HAP-1 (cell line): ENCODE data around the gene RAPGEF2.
A peak's percentile ranks its signal among the peaks of the same experiment; 100 is the strongest.
"Not testable (repeated sequence)": the region's sequence is repeated elsewhere in the genome, so short reads cannot be mapped to it uniquely, and the experiment has no call there.

ENCODE experiments used
- DNase-seq, 2 experiments: peaks; one replicate each; pipeline ENCODE4 v3.0.0-alpha.2; 2016 to 2020; ENCODE audit warnings: low spot score in 2 of 2
- H3K27me3 ChIP-seq: fragments of 250-450 bp; sonication (Bioruptor Pico); 2 replicates; pipeline ENCODE4 v1.5.1; 2020; ENCODE audit warnings: low read depth, mild to moderate bottlenecking, moderate library complexity
- H3K36me3 ChIP-seq: fragments of 250-450 bp; sonication (Bioruptor Pico); replicated peaks from 2 replicates; pipeline ENCODE4 v1.5.1; 2020; ENCODE audit warnings: mild to moderate bottlenecking
- H3K4me1 ChIP-seq: fragments of 250-450 bp; sonication (Bioruptor Pico); 2 replicates; pipeline ENCODE4 v1.5.1; 2020; ENCODE audit warnings: mild to moderate bottlenecking
- H3K4me3 ChIP-seq: fragments of 250-450 bp; sonication (Bioruptor Pico); 2 replicates; pipeline ENCODE4 v1.5.1; 2020; ENCODE audit warnings: mild to moderate bottlenecking, moderate library complexity
- H3K9me3 ChIP-seq: fragments of 250-450 bp; sonication (Bioruptor Pico); 2 replicates; pipeline ENCODE4 v1.5.1; 2020; ENCODE audit warnings: mild to moderate bottlenecking, moderate library complexity
- in situ Hi-C: fragments of 300-500 bp; cut with MboI; formaldehyde crosslinking; loops from 3 replicates; pipeline ENCODE4 v1.14.3; 2020; ENCODE audit warnings: low sequenced_read_pairs, inconsistent platforms, mixed read lengths

Gene RAPGEF2

DNA sequence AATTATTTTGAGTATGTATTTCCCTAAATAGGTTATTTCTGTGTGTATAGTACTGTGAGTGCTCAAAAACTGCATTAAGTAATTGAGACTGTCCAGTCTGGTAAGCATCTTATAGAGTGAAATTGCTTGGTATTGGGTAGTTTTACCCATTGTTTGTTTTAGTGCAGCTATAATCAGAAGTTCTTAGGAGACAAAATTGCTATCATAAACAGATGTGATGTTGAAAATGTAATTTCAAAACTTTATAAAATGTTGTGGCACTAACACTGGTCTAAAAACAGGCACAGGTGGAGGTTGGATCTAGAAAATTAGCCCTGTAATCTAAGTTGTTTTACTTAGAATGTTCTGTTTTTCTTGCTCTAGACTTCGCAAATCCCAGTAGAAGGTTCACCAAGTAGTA lies 46.8 kb downstream of the RAPGEF2 start:
- Histone ChIP-seq H3K9me3 (no peaks in the 10 kb centered on the region), H3K27me3 (no peaks in the 10 kb centered on the region), H3K4me3 (no peak overlapping the region), H3K36me3 (no peaks in the 10 kb centered on the region), H3K4me1 (no peaks in the 10 kb centered on the region)
- no peak for DNase-seq
- in situ Hi-C loops: no loop called here

DNA sequence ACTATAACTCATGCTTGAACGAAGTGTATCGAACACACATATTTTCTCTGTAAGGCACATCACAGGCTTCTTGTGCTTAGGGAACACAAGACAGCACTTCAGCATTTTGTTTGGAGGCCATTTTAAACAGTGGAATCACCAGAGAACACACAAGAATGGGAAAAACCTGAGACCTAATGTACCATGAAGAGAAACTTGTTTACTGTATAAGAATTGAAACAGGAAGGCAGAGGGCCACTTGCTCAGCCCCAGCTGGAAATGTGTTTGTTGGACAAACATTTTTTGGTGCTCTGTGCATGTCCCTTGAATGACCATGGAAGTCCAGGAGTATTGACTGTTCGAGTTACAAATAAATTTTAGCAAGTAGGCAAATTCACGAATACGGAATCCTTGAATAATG lies 47.5 kb downstream of the RAPGEF2 start:
- no peaks in the 10 kb centered on the region for H3K9me3 ChIP-seq
- H3K4me1 ChIP-seq: no peaks in the 10 kb centered on the region; the same call in 1 of the 2 replicates
- H3K36me3 ChIP-seq: no peaks in the 10 kb centered on the region
- no peak overlapping the region for H3K4me3 ChIP-seq
- H3K27me3 ChIP-seq: no peaks in the 10 kb centered on the region
- in situ Hi-C loops: no loop called here
- DNase-seq: no peak

DNA sequence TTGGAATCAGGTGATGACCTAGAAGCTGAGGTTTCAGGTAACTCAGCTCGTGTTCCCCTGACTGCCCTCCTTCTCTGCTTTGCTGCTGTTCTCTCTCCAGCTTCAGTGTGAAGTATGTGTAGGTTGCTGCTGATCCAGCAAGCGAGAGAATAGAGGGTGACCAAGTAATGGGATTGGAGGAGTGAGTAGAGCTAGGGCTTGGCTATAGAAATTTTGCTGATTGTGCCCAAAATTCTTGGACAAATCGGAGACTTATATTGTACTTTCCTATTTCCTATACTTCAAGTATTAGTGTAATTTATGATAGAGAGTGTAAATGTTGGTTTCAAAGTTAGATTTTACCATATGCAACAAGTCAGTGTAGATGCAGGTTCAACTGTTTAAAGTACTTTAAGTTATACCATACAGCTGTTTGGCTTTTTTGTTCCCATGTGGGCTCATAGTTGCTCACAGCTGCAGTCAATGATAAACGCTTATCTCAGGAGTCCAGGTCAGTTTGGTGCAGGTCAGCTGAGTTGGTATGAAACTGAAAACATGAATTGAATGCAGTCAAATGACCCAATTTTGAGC lies 48.0 kb downstream of the RAPGEF2 start:
- Histone ChIP-seq H3K4me3 (no peak overlapping the region), H3K9me3 (no peaks in the 10 kb centered on the region), H3K27me3 (no peaks in the 10 kb centered on the region), H3K4me1 (no peaks in the 10 kb centered on the region; the same call in 1 of the 2 replicates), H3K36me3 (no peaks in the 10 kb centered on the region)
- in situ Hi-C loops: no loop called here
- no peak for DNase-seq

- in situ Hi-C loops: no loop called here
Observed at GRCh38 chr4:159151689-159152088, 48.8 kb downstream of the RAPGEF2 start.

DNA sequence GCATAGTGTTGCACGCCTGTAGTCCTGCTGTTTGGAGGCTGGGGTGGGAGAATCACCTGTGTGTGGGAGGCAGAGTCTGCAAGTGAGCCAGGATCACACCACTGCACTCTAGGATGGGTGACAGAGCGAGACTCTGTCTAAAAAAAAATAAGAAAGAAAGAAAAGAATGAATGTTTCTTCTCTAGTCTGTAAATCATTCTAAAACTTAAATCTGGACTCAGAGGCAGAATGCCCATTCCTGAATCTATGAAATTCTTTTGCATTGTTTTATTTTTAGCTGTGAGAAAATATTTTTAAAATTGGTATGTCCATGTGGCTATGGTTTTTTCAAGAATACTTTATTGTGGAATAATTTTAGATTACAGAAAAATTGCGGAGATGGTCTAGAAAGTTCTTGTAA lies 49.3 kb downstream of the RAPGEF2 start:
- in situ Hi-C loops: no loop called here
- H3K4me1 ChIP-seq: no peaks in the 10 kb centered on the region; the same call in 1 of the 2 replicates
- no peaks in the 10 kb centered on the region for H3K27me3 ChIP-seq
- H3K9me3 ChIP-seq: no peaks in the 10 kb centered on the region
- no peak overlapping the region for H3K4me3 ChIP-seq
- no peaks in the 10 kb centered on the region for H3K36me3 ChIP-seq
- DNase-seq: no peak

More at GRCh38 chr4:159151689-159152088, 48.8 kb downstream of the RAPGEF2 start:
- Histone ChIP-seq H3K9me3 (no peaks in the 10 kb centered on the region), H3K4me3 (no peak overlapping the region), H3K36me3 (no peaks in the 10 kb centered on the region), H3K27me3 (no peaks in the 10 kb centered on the region), H3K4me1 (no peaks in the 10 kb centered on the region; the same call in 1 of the 2 replicates)
- DNase-seq: no peak

- H3K4me1 ChIP-seq: peaks cover 11% of the 10 kb centered on the region
- no peak overlapping the region for H3K4me3 ChIP-seq
- DNase-seq: no peak
- H3K27me3 ChIP-seq: no peaks in the 10 kb centered on the region
- H3K36me3 ChIP-seq: no peaks in the 10 kb centered on the region
- H3K9me3 ChIP-seq: no peaks in the 10 kb centered on the region
- in situ Hi-C loops: no loop called here
Observed at GRCh38 chr4:159153669-159154068, 50.8 kb downstream of the RAPGEF2 start.

- in situ Hi-C loops: no loop called here
- Histone ChIP-seq H3K27me3 (no peaks in the 10 kb centered on the region), H3K4me3 (no peak overlapping the region), H3K9me3 (no peaks in the 10 kb centered on the region), H3K36me3 (no peaks in the 10 kb centered on the region), H3K4me1 (peaks cover 15% of the 10 kb centered on the region)
- no peak for DNase-seq
Observed at GRCh38 chr4:159155119-159155518, 52.2 kb downstream of the RAPGEF2 start.

- in situ Hi-C loops: no loop called here
- H3K27me3 ChIP-seq: no peaks in the 10 kb centered on the region
- no peak overlapping the region for H3K4me3 ChIP-seq
- H3K4me1 ChIP-seq: peaks cover 15% of the 10 kb centered on the region
- no peaks in the 10 kb centered on the region for H3K9me3 ChIP-seq
- H3K36me3 ChIP-seq: no peaks in the 10 kb centered on the region
- DNase-seq: peak in 1 of 2 experiments; percentile 55
Observed at GRCh38 chr4:159158083-159158617, 55.3 kb downstream of the RAPGEF2 start.

DNA sequence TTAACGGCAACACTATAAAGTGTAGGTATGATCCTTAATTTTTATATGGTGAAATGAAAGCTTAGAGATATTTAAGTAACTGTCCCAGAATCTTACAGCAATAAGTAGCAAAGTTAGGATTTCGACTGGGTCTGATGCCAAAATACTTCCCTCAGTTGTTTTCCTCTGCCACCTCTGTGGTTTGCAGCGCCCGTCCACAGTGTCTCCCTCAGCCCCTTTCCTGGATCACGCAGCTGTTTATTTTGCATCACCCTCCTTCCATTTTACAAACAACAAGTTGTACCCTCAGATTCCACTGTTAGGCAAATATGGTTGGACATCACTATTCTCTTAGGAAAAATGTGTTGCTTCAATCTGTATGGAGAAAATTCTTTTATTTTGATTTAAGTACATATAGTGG lies 56.1 kb downstream of the RAPGEF2 start:
- Histone ChIP-seq H3K4me1 (peaks cover 15% of the 10 kb centered on the region), H3K4me3 (no peak overlapping the region), H3K36me3 (no peaks in the 10 kb centered on the region), H3K9me3 (no peaks in the 10 kb centered on the region), H3K27me3 (no peaks in the 10 kb centered on the region)
- no peak for DNase-seq
- in situ Hi-C loops: no loop called here

DNA sequence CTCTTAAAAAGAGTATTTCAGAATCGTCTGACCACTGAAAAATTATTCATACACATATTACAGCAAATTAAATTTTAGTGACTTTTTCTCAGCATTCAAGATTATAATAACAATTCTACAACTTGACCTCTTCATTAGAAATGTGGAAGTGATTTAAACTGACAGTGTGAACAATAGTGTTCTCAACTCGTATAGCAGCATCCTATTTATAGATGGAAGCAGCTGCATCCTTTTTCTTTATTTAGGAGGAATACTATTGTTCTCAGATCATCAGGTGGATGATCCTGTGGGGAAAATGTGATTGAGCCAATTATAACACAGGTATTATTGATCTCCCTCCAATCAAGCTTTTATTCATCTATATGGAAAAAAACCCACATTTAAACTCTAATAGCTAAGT lies 56.7 kb downstream of the RAPGEF2 start:
- Histone ChIP-seq H3K9me3 (no peaks in the 10 kb centered on the region), H3K27me3 (no peaks in the 10 kb centered on the region), H3K36me3 (no peaks in the 10 kb centered on the region), H3K4me3 (no peak overlapping the region), H3K4me1 (peaks cover 15% of the 10 kb centered on the region)
- no peak for DNase-seq
- in situ Hi-C loops: loop anchor here (10.0 kb wide), 1 partner anchor 295 kb away; no protein-coding TSS in a partner anchor

GRCh38 chr4:159160242-159160641 lies 57.4 kb downstream of the RAPGEF2 start:
- no peaks in the 10 kb centered on the region for H3K9me3 ChIP-seq
- in situ Hi-C loops: loop anchor here (10.0 kb wide), 1 partner anchor 295 kb away; no protein-coding TSS in a partner anchor
- no peaks in the 10 kb centered on the region for H3K36me3 ChIP-seq
- peaks cover 15% of the 10 kb centered on the region for H3K4me1 ChIP-seq
- H3K4me3 ChIP-seq: no peak overlapping the region
- no peaks in the 10 kb centered on the region for H3K27me3 ChIP-seq
- no peak for DNase-seq

DNA sequence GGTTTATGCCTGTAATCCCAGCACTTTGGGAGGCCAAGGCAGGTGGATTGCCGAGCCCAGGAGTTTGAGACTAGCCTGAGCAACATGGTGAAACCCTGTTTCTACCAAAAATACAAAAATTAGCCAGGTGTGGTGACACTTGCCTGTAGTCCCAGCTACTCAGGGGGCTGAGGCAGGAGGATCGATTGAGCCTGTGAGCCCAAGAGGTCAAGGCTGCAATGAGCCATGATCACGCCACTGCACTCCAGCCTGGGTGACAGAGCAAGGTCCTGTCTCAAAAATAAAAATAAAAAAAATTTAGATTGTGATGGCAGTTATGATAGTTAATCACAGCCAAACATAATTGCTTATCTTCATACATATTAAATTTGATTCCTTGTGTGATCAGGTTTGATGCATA lies 58.6 kb downstream of the RAPGEF2 start:
- not testable (repeated sequence) for H3K36me3 ChIP-seq, H3K27me3 ChIP-seq, DNase-seq, H3K9me3 ChIP-seq, H3K4me3 ChIP-seq
- in situ Hi-C loops: loop anchor here (10.0 kb wide), 1 partner anchor 297 kb away; no protein-coding TSS in a partner anchor
- peaks cover 15% of the 10 kb centered on the region for H3K4me1 ChIP-seq

GRCh38 chr4:159162576-159162975 lies 59.7 kb downstream of the RAPGEF2 start:
- no peak for DNase-seq
- in situ Hi-C loops: loop anchor here (10.0 kb wide), 1 partner anchor 298 kb away; no protein-coding TSS in a partner anchor
- H3K4me3 ChIP-seq: no peak overlapping the region
- no peaks in the 10 kb centered on the region for H3K36me3 ChIP-seq
- H3K9me3 ChIP-seq: no peaks in the 10 kb centered on the region
- H3K4me1 ChIP-seq: peaks cover 15% of the 10 kb centered on the region
- H3K27me3 ChIP-seq: no peaks in the 10 kb centered on the region

- Histone ChIP-seq H3K27me3 (no peaks in the 10 kb centered on the region), H3K4me1 (peaks cover 6% of the 10 kb centered on the region), H3K36me3 (no peaks in the 10 kb centered on the region), H3K9me3 (no peaks in the 10 kb centered on the region), H3K4me3 (no peak overlapping the region)
- in situ Hi-C loops: loop anchor here (10.0 kb wide), 1 partner anchor 299 kb away; no protein-coding TSS in a partner anchor
- no peak for DNase-seq
Observed at GRCh38 chr4:159163521-159163920, 60.6 kb downstream of the RAPGEF2 start.
